HCT116 (cell line): ENCODE data around the gene RHBDF1.
"Not testable (repeated sequence)": the region's sequence is repeated elsewhere in the genome, so short reads cannot be mapped to it uniquely, and the experiment has no call there.

Experiments
- CTCF ChIP-seq, 3 experiments: fragments of 200-600 bp in 1 of 3; sonication (generic) in 1 of 3; IDR thresholded peaks in 2 of 3; conservative IDR thresholded peaks in 1 of 3; 2 replicates each; pipeline ENCODE4 v1.5.1; 2012 to 2017; ENCODE audit warnings: low read depth in 2 of 3, low read length in 2 of 3, antibody characterized with exemption in 1 of 3, borderline replicate concordance in 1 of 3, control low read depth in 1 of 3, mild to moderate bottlenecking in 1 of 3, mixed read lengths in 1 of 3, mixed run types in 1 of 3, moderate library complexity in 1 of 3; ENCODE audit not compliant: insufficient read depth in 1 of 3
- EZH2 ChIP-seq: fragments of 200-600 bp; sonication (generic); IDR thresholded peaks from 2 replicates; pipeline ENCODE4 v1.6.1; 2017; ENCODE audit warnings: antibody characterized with exemption, mixed run types
- EZH2phosphoT487 ChIP-seq: fragments of 200-600 bp; IDR thresholded peaks from 2 replicates; pipeline ENCODE4 v1.6.1; 2018; ENCODE audit warnings: antibody characterized with exemption, borderline replicate concordance
- MAX ChIP-seq: IDR thresholded peaks from 2 replicates; pipeline ENCODE4 v1.6.1; 2012
- POLR2A ChIP-seq: IDR thresholded peaks from 2 replicates; pipeline ENCODE4 v1.7.0; 2011; ENCODE audit warnings: borderline replicate concordance; ENCODE audit not compliant: insufficient read depth, insufficient read length; ENCODE audit errors: extremely low read depth
- RAD21 ChIP-seq: IDR thresholded peaks from 2 replicates; pipeline ENCODE4 v1.6.1; 2012; ENCODE audit warnings: low read depth, mild to moderate bottlenecking
- REST ChIP-seq: IDR thresholded peaks from 2 replicates; pipeline ENCODE4 v1.6.1; 2012; ENCODE audit warnings: low read depth
- ZNF274 ChIP-seq: fragments of 200-500 bp; sonication (Bioruptor generic); IDR thresholded peaks from 2 replicates; pipeline ENCODE4 v1.6.1; 2014; ENCODE audit warnings: mild to moderate bottlenecking, low read depth, low read length, inconsistent platforms

- not testable (repeated sequence) for TF ChIP-seq REST; EZH2phosphoT487; RAD21; CTCF (IDR thresholded peaks at IDR 0.05 in 2 of 3, conservative IDR thresholded peaks at IDR 0.05 in 1 of 3; ENCODE audit: borderline replicate concordance in 1 of 3, insufficient read depth in 1 of 3, low read depth in 2 of 3, low read length in 2 of 3); POLR2A; MAX; EZH2; ZNF274
These were observed 34.2 kb downstream of the RHBDF1 start for GRCh38 chr16:38206-38605.
